Hepatocyte (in vitro differentiated cells): ENCODE measurements around the gene CD34. TPM values are rescaled to one million over a fixed set of nuclear protein-coding genes. Genes with fewer than 3 reads are reported as not detected.
A peak's percentile ranks its signal among the peaks of the same experiment; 100 is the strongest.

Experiments
- DNase-seq: peaks from one replicate; pipeline ENCODE4 v3.0.0-alpha.2; 2016; ENCODE audit warnings: low spot score
- H2AFZ ChIP-seq: fragments of 200-600 bp; sonication (generic); 2 replicates; pipeline ENCODE4 v1.6.0; 2016; ENCODE audit warnings: antibody characterized with exemption, mild to moderate bottlenecking
- H3K27ac ChIP-seq: fragments of 200-600 bp; sonication (generic); 2 replicates; pipeline ENCODE4 v1.5.1; 2016; ENCODE audit warnings: mild to moderate bottlenecking
- H3K27me3 ChIP-seq: fragments of 200-600 bp; sonication (generic); 2 replicates; pipeline ENCODE4 v1.6.1; 2016
- H3K36me3 ChIP-seq: fragments of 200-600 bp; sonication (generic); replicated peaks from 2 replicates; pipeline ENCODE4 v1.5.1; 2016; ENCODE audit warnings: low read depth; ENCODE audit not compliant: insufficient read depth
- H3K4me1 ChIP-seq: fragments of 200-600 bp; sonication (generic); 2 replicates; pipeline ENCODE4 v1.5.1; 2016; ENCODE audit warnings: mild to moderate bottlenecking, moderate library complexity; ENCODE audit not compliant: insufficient read depth
- H3K4me2 ChIP-seq: fragments of 200-600 bp; sonication (generic); 2 replicates; pipeline ENCODE4 v1.6.0; 2016
- H3K4me3 ChIP-seq: fragments of 200-600 bp; sonication (generic); 2 replicates; pipeline ENCODE4 v1.5.1; 2016; ENCODE audit warnings: mild to moderate bottlenecking
- H3K79me2 ChIP-seq: fragments of 200-600 bp; sonication (generic); 2 replicates; pipeline ENCODE4 v1.6.0; 2017; ENCODE audit warnings: mild to moderate bottlenecking
- H3K9me2 ChIP-seq: fragments of 200-600 bp; sonication (generic); replicated peaks from 2 replicates; pipeline ENCODE4 v1.6.0; 2017; ENCODE audit warnings: mild to moderate bottlenecking; ENCODE audit not compliant: insufficient read depth
- H3K9me3 ChIP-seq: fragments of 200-600 bp; sonication (generic); 2 replicates; pipeline ENCODE4 v1.5.1; 2016; ENCODE audit warnings: low read depth, mild to moderate bottlenecking
- H4K20me1 ChIP-seq: fragments of 200-600 bp; sonication (generic); 2 replicates; pipeline ENCODE4 v1.6.0; 2016; ENCODE audit warnings: mild to moderate bottlenecking; ENCODE audit not compliant: insufficient read depth, poor library complexity, severe bottlenecking
- CTCF ChIP-seq: fragments of 200-600 bp; sonication (generic); IDR thresholded peaks from 2 replicates; pipeline ENCODE4 v1.5.1; 2016; ENCODE audit warnings: antibody characterized with exemption, mild to moderate bottlenecking; ENCODE audit not compliant: poor library complexity
- EZH2 ChIP-seq: fragments of 200-600 bp; sonication (generic); IDR thresholded peaks from 2 replicates; pipeline ENCODE4 v1.6.1; 2016; ENCODE audit warnings: antibody characterized with exemption, mild to moderate bottlenecking, borderline replicate concordance
- EZH2phosphoT487 ChIP-seq: fragments of 200-600 bp; sonication (generic); IDR thresholded peaks from one replicate; pipeline ENCODE4 v1.6.1; 2018; ENCODE audit warnings: antibody characterized with exemption, mild to moderate bottlenecking, low read depth, moderate library complexity; ENCODE audit not compliant: unreplicated experiment, severe bottlenecking
- WGBS: methylation state at CpG from one replicate; pipeline ENCODE4 v1.1.6; 2016; ENCODE audit warnings: low lambda C conversion rate; ENCODE audit errors: missing lambda C conversion rate; 5-methylcytosine and 5-hydroxymethylcytosine counted together
- polyA plus RNA-seq: library from polyadenylated mRNA; unstranded; fragments of >200 nt; fragmentation: Nextera tagmentation; extraction: Ambion mirVana; gene quantifications from 2 replicates; pipeline ENCODE4 v1.2.1, GENCODE V29; 2016
- total RNA-seq: library from RNA; depleted of rRNA; stranded (reverse); fragments of >200 nt; gene quantifications from 2 replicates; pipeline ENCODE4 v1.2.3, GENCODE V29; 2014

The CD34 gene
- total and polyA plus RNA-seq, 2 experiments from 2014 or later = 0.90 to 2.4 TPM

- Histone ChIP-seq H3K9me2 (no peaks in the 10 kb centered on the region), H3K9me3 (no peaks in the 10 kb centered on the region), H3K27ac (no peak overlapping the region), H3K27me3 (no peaks in the 10 kb centered on the region), H3K79me2 (peaks cover 2% of the 10 kb centered on the region), H3K4me3 (no peak overlapping the region), H3K4me1 (peaks cover 8% of the 10 kb centered on the region), H2AFZ (no peak overlapping the region), H3K36me3 (no peaks in the 10 kb centered on the region), H4K20me1 (no peaks in the 10 kb centered on the region), H3K4me2 (no peak overlapping the region)
- peak; percentile 61 for DNase-seq
- TF ChIP-seq CTCF (no peak), EZH2phosphoT487 (no peak), EZH2 (no peak)
- 75% methylated on average over 15 of the region's 15 CpGs for WGBS
Observed at GRCh38 chr1:207838156-207839082, 72.5 kb downstream of the CD34 start.

GRCh38 chr1:207837673-207838072 lies 73.3 kb downstream of the CD34 start:
- Histone ChIP-seq H3K27me3 (no peaks in the 10 kb centered on the region), H3K27ac (no peak overlapping the region), H3K4me1 (peaks cover 8% of the 10 kb centered on the region), H4K20me1 (no peaks in the 10 kb centered on the region), H3K79me2 (peaks cover 2% of the 10 kb centered on the region), H3K4me2 (no peak overlapping the region), H2AFZ (no peak overlapping the region), H3K4me3 (no peak overlapping the region), H3K9me3 (no peaks in the 10 kb centered on the region), H3K9me2 (no peaks in the 10 kb centered on the region), H3K36me3 (no peaks in the 10 kb centered on the region)
- WGBS = 74% methylated on average over 4 of the region's 4 CpGs
- no peak for DNase-seq
- TF ChIP-seq CTCF (no peak), EZH2phosphoT487 (no peak), EZH2 (no peak)

- Histone ChIP-seq H4K20me1 (no peaks in the 10 kb centered on the region), H2AFZ (no peak overlapping the region), H3K9me2 (no peaks in the 10 kb centered on the region), H3K36me3 (no peaks in the 10 kb centered on the region), H3K27me3 (no peaks in the 10 kb centered on the region), H3K9me3 (no peaks in the 10 kb centered on the region), H3K4me3 (no peak overlapping the region), H3K27ac (no peak overlapping the region), H3K4me1 (peaks cover 8% of the 10 kb centered on the region), H3K79me2 (peaks cover 2% of the 10 kb centered on the region), H3K4me2 (no peak overlapping the region)
- no peak for TF ChIP-seq CTCF
- no peak for TF ChIP-seq EZH2phosphoT487
- no peak for TF ChIP-seq EZH2
- DNase-seq = no peak
- WGBS = 90% methylated on average over 15 of the region's 15 CpGs
Observed at GRCh38 chr1:207836591-207837347, 74.2 kb downstream of the CD34 start.
